Stimulated activated CD8-positive, alpha-beta memory T cell treated with anti-CD3 and anti-CD28 coated beads, Interleukin-15, amount 100 ng/mL, for 4 hours (primary cell): ENCODE measurements around the gene CRIP1.

ENCODE experiments used
- DNase-seq, 2 donors: peaks; one replicate each; pipeline ENCODE4 v3.0.0-alpha.2; 2020; ENCODE audit warnings: low read depth in 2 of 2

CRIP1 gene

GRCh38 chr14:105480199-105480746 is 6.4 kb upstream of the CRIP1 start:
- DNase-seq, result no peak

- DNase-seq, result peak; percentile 63 to 78
Measured at GRCh38 chr14:105480807-105481801, 5.6 kb upstream of the CRIP1 start.

DNA sequence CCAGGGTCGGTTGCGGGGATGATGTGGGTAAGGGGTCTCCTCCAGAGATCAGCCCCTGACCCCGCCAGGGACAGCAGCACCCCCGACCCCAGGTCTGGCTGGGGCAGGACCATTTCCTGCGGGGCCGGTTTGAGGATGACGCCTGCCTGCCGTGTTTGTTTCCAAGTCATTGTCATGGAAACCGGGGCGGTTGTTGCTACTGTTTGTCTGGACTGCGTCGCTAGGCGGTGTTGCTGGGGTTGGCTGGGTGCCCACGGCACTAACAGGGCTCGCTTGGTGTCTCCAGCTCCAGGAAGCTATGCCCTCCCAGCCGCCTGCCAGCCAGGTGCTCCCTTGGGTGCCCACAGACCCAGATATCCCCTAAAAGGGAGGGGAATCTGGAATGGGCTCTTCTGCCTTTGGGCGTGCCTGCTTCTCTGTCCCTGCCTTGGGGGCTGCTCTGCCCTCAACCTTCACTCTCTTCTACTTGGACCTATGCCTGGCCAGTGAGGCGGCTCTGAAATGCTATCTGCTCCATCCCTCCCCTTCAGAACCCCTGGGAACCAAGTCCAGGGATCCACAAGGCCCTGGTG is 4.7 kb upstream of the CRIP1 start:
- peak; percentile 73 to 86 for DNase-seq

- DNase-seq, result no peak
Measured at GRCh38 chr14:105482486-105483110, 4.1 kb upstream of the CRIP1 start.

DNA sequence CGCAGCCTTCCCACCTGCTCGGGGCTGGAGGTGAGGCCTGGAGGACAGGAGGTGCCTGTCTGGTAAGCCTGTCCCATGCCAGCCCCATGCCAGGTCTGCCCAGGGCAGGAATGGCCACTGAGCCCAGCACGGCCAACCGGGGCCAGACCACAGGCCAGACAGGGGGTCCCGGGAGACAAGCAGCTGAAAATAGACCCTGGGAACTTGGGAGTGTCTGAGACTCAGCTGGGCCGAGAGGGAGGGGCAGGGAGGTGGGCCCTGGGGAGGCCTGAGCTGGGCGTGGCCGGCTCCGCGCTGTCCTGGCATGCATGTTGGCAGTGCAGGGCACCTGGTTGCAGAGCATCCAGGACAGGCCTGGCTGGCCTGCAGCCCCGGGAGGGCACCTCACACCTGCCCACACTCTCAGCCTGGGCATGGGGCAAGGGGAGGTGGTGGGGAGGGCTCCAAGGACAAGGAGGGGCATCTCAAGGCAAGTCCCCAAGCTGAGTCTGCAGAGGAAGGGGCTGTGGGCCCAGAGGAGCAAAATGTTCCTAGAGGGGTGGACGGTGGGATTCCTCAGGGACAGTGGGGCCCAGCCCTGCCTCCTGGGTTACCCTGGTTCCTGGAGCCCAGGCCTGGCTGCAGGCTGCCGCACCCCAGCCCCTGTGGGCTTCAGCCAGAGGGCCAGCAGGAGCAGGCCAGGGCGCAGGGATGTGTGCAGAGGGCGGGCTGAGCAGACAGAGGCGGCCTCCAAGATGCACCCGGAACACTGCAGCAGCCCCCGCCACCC is 3.2 kb upstream of the CRIP1 start:
- no peak for DNase-seq

GRCh38 chr14:105484069-105484996 is 2.4 kb upstream of the CRIP1 start:
- DNase-seq, result no peak

GRCh38 chr14:105484997-105485393 is 1.7 kb upstream of the CRIP1 start:
- DNase-seq, result no peak

DNA sequence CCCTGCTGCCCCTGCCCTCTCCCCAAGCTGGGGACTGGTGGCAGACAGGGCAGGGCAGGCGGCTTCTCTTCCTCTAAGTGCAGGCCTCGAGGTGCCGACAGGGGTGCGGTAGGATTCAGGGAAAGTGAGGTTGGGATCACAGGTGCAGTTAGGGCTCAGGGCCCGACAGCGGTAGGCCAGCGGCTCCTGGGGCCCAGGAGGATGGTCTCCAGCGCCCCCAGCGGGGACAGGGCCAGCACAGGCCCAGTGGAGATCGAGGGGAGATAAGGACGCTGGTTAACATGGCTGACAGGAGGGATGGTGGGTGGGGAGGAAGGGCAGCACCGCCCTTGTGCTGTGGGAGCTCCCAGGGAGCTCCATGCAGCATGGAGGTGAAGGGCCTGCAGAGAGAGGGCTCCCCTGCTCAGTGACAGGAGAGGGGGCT is 935 bp upstream of the CRIP1 start:
- no peak for DNase-seq

GRCh38 chr14:105486974-105487448 is 325 bp downstream of the CRIP1 start:
- no peak for DNase-seq

DNA sequence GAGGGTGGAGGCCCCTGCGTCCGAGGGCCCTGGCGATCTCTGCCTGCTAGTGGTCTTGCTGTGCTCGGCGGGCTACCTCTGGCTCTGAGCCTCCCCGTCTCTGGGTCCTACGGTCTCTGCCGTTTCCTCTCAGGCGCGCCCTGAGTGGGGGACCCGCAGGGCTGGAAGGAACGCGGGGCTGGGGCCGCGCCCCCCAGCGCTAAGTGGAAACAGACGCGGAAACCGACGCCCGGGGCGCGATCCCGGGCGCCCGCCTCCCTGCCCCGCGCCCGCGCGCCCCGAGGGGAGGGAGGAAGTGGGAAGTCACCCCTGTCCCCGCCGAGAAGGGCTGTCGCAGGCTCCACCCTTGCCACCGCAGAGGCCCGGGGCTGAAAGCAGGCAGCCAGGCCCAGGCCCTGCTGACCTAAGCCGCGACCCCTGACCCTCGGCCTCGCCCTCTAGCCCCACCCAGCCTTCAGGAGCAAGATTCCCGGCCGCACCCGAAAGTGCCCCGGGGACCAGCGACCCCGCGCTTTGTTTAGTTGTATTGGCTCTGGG is 831 bp downstream of the CRIP1 start:
- DNase-seq, result peak in 1 of 2 donors; percentile 43

- no peak for DNase-seq
Measured at GRCh38 chr14:105487986-105488777, 1.5 kb downstream of the CRIP1 start.

- no peak for DNase-seq
Measured at GRCh38 chr14:105488781-105489541, 2.3 kb downstream of the CRIP1 start.

GRCh38 chr14:105489542-105490266 is 3.0 kb downstream of the CRIP1 start:
- DNase-seq, result peak; percentile 69 to 76

DNA sequence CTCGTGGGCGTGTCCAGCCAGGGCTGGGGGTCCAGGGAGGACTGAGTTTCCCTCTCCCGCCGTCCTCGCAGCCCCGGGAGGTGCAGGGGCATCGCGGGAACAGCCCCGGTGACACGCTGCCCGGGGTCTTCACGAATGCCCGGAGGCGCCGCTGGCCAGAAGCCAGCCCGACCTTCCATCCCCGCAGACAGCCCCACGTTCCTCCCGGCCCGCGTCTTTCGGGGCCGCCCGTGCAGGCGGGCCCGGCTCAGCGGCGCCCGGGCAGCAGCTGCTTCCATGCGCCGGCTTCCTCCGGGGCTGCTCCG is 3.5 kb downstream of the CRIP1 start:
- no peak for DNase-seq

DNA sequence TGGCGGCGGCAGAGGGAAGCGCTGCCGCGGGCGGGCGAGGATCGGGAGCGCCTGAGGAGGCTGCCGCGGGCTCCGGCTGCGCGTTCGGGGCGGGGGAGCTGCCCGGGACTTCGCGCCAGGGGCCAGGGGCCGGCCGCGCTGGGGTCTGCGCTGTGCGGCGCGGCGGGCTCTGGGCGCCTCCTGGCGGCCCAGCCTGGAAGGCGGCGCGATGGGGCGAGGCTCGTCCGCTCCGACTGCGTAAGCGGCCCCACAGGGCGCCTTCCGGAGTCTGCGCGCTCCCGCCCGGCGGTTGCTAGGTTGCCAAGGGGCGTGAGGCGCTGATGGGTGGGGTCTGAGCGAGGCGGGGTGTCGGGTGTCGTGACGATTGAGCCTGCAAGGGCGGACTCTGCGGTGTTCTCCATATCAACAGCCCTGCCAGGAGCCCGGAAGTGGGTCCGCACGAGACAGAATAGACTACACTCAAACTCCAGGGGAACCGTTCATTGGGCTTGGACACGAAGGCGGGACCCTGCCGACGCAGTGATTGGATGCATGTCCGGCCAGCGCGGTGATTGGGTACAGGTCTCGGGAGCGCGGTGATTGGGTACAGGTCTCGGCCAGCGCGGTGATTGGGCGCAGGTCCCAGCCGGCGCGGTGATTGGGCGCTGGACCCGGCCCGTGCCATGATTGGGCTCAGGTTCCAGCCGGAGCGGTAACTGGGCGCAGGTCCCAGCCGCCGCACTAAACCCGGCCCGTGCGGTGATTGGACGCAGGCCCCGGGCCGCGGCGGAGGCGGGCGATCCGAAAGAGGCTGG is 4.1 kb downstream of the CRIP1 start, which contains the start of gene TEDC1:
Gene TEDC1 (plus strand): TSS at position 675 of the 794 bp plus-strand sequence. CDS start 130 bp downstream, outside the sequence.
- DNase-seq, result peak; percentile 98

- peak; percentile 60 to 76 for DNase-seq
Measured at GRCh38 chr14:105491366-105491973, 4.8 kb downstream of the CRIP1 start.
